Measurements from ENCODE around the gene FAM171A1.
"Not testable (repeated sequence)": the region's sequence is repeated elsewhere in the genome, so short reads cannot be mapped to it uniquely, and the experiment has no call there.

Gene FAM171A1

DNA sequence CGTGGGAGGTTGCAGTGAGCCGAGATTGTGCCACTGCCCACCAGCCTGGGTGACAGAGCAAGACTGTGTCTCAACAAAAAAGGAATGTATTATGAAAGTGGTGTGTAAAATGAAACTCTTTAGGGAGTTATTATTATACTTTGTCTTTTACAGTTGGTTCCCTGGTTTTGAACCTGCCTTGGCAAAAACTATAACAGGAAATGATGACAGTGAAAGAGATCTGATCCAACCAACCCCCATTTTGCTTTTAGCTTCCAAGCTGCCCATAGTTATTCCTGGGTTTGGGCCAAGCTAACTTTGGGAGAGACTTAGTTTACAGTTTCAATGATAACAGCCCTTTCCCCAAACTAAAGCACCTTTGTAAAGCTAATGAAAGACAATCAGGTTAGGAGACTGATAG is 168.4 kb downstream of the FAM171A1 start:
- no peak overlapping the region for H2BK15ac ChIP-seq (ENCODE audit: low read length)
- H2BK120ac ChIP-seq (ENCODE audit: low read depth, low read length): no peak overlapping the region
- no peak overlapping the region for H3K9ac ChIP-seq (ENCODE audit: low read depth, low read length, poor library complexity)
- H2AK5ac ChIP-seq (ENCODE audit: low read depth, low read length): no peak overlapping the region
- no peak overlapping the region for H2BK12ac ChIP-seq (ENCODE audit: low read length)
- no peak overlapping the region for H4K91ac ChIP-seq (ENCODE audit: low read depth, low read length, poor library complexity)
- no peak overlapping the region for H3K4me2 ChIP-seq (ENCODE audit: insufficient read depth, low read length, poor library complexity, severe bottlenecking)
- H3K9me3 ChIP-seq (replicated peaks in 1 of 2; ENCODE audit: control insufficient read depth in 2 of 2, insufficient read depth in 1 of 2, low read depth in 1 of 2, low read length in 2 of 2): no peaks in the 10 kb centered on the region
- H3K4me1 ChIP-seq (ENCODE audit: control insufficient read depth in 2 of 2, insufficient read depth in 1 of 2, low read depth in 1 of 2, low read length in 2 of 2): peaks cover 0 to 2% of the 10 kb centered on the region in 2 donors
- H3K27me3 ChIP-seq (ENCODE audit: control insufficient read depth in 3 of 3, insufficient read depth in 3 of 3, low read depth in 1 of 3, low read length in 3 of 3): no peaks in the 10 kb centered on the region
- no peak overlapping the region for H3K18ac ChIP-seq (ENCODE audit: low read length)
- H3K36me3 ChIP-seq (replicated peaks in 1 of 2; ENCODE audit: control insufficient read depth in 2 of 2, insufficient read depth in 2 of 2, low read length in 2 of 2): no peaks in the 10 kb centered on the region
- no peak overlapping the region for H3K27ac ChIP-seq (replicated peaks; ENCODE audit: low read length)
- no peak overlapping the region for H3K14ac ChIP-seq (ENCODE audit: low read length)
- H3K4ac ChIP-seq (ENCODE audit: low read length): no peak overlapping the region
- no peak overlapping the region for H3K23ac ChIP-seq (ENCODE audit: low read depth, low read length, poor library complexity)
- H3K79me1 ChIP-seq (ENCODE audit: low read depth, low read length): no peaks in the 10 kb centered on the region
- no CpG with 5 or more reads among the region's 2 CpGs for WGBS, 2 donors (ENCODE audit: extremely low coverage in 2 of 2, insufficient read length in 2 of 2, insufficient replicate concordance in 1 of 2)
- H2AFZ ChIP-seq (ENCODE audit: low read length): no peak overlapping the region
- DNase-seq (ENCODE audit: low spot score): no peak
- no peak overlapping the region for H3K4me3 ChIP-seq (ENCODE audit: low read length in 2 of 2)
- H2BK5ac ChIP-seq (ENCODE audit: low read length): no peak overlapping the region
- no peak overlapping the region for H4K8ac ChIP-seq (ENCODE audit: low read depth, low read length)

DNA sequence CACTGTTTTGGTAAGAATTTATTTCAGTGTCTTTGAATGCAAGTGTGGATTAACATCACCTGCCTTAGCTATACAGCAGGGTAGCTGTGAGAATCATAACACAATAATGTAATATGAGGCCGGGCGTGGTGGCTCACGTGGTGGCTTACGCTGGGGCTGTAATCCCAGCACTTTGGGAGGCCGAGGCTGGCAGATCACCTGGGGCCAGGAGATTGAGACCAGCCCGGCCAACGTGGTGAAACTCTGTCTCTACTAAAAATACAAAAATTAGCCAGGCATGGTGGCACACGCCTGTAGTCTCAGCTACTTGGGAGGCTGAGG is 168.8 kb downstream of the FAM171A1 start:
- not testable (repeated sequence) for H2AK5ac ChIP-seq (ENCODE audit: low read depth, low read length); H3K36me3 ChIP-seq (replicated peaks in 1 of 2; ENCODE audit: control insufficient read depth in 2 of 2, insufficient read depth in 2 of 2, low read length in 2 of 2); H2BK12ac ChIP-seq (ENCODE audit: low read length); H3K14ac ChIP-seq (ENCODE audit: low read length); H4K8ac ChIP-seq (ENCODE audit: low read depth, low read length); H3K27me3 ChIP-seq (ENCODE audit: control insufficient read depth in 3 of 3, insufficient read depth in 3 of 3, low read depth in 1 of 3, low read length in 3 of 3); H2BK15ac ChIP-seq (ENCODE audit: low read length); H2BK120ac ChIP-seq (ENCODE audit: low read depth, low read length); H3K27ac ChIP-seq (replicated peaks; ENCODE audit: low read length); H2AFZ ChIP-seq (ENCODE audit: low read length); H3K4me1 ChIP-seq (ENCODE audit: control insufficient read depth in 2 of 2, insufficient read depth in 1 of 2, low read depth in 1 of 2, low read length in 2 of 2); H3K79me1 ChIP-seq (ENCODE audit: low read depth, low read length); H3K4me2 ChIP-seq (ENCODE audit: insufficient read depth, low read length, poor library complexity, severe bottlenecking); H3K18ac ChIP-seq (ENCODE audit: low read length); H3K9me3 ChIP-seq (replicated peaks in 1 of 2; ENCODE audit: control insufficient read depth in 2 of 2, insufficient read depth in 1 of 2, low read depth in 1 of 2, low read length in 2 of 2); H3K23ac ChIP-seq (ENCODE audit: low read depth, low read length, poor library complexity); DNase-seq (ENCODE audit: low spot score); H3K4ac ChIP-seq (ENCODE audit: low read length); H2BK5ac ChIP-seq (ENCODE audit: low read length); H3K4me3 ChIP-seq (ENCODE audit: low read length in 2 of 2); H3K9ac ChIP-seq (ENCODE audit: low read depth, low read length, poor library complexity); H4K91ac ChIP-seq (ENCODE audit: low read depth, low read length, poor library complexity)
- WGBS, 2 donors (ENCODE audit: extremely low coverage in 2 of 2, insufficient read length in 2 of 2, insufficient replicate concordance in 1 of 2): no CpG with 5 or more reads among the region's 8 CpGs

DNA sequence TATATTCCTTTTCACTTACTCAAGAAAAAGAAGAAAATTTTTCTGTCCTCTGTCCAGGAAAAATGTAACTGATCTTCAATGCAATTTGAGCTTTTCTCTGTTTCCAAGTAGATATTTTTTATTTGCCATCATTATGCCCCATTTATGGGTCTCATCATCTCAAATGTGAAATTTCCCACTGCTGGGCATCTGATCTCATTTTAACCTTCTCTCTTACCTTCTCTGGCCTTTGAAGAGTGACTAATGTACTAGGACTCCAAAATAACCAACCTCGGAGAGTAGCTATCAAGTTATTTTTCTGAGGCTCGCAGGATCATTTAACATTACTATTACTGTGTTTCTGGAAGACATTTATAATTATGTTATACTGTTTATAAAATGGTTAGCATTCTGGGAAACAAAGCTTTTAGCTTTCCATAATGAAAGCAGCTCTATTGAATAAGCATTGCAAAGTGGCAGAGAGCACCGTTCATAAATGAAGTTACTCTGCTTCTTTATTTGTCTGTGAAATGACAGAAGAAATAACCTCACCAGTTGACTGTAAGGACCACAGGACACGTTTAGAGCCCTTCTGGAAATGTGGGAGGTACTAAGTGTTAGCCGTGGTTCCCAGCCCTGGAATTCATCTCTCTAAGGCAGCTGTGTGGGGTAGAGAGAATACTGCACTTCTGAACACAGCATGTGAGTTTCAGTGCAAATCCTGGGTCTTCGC is 169.3 kb downstream of the FAM171A1 start:
- Histone ChIP-seq H3K4me1 (ENCODE audit: control insufficient read depth in 2 of 2, insufficient read depth in 1 of 2, low read depth in 1 of 2, low read length in 2 of 2) (peaks cover 0 to 2% of the 10 kb centered on the region in 2 donors), H2BK12ac (ENCODE audit: low read length) (no peak overlapping the region), H2AFZ (ENCODE audit: low read length) (no peak overlapping the region)

DNA sequence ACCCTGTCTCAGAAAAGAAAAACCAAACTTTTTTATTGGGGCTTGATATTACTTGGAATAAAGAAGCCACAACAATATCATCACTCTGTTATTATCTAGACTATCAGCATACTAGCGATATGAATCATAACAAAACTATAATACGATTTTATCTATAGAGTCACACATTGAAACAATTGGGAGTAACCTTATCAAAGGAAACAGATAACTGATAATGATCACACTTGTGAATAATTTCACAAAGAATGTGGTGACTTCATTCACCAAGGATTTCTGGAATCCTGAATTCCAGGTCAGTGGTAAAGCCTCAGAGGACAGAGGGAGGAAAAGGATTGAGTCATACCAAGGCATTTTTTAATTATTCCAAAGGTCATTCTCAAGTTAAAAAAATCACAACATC is 170.5 kb downstream of the FAM171A1 start:
- H3K4me2 ChIP-seq (ENCODE audit: insufficient read depth, low read length, poor library complexity, severe bottlenecking): no peak overlapping the region
- H3K27ac ChIP-seq (replicated peaks; ENCODE audit: low read length): no peak overlapping the region
- H3K18ac ChIP-seq (ENCODE audit: low read length): no peak overlapping the region
- H2BK15ac ChIP-seq (ENCODE audit: low read length): no peak overlapping the region
- no peaks in the 10 kb centered on the region for H3K79me1 ChIP-seq (ENCODE audit: low read depth, low read length)
- no peaks in the 10 kb centered on the region for H3K27me3 ChIP-seq (ENCODE audit: control insufficient read depth in 3 of 3, insufficient read depth in 3 of 3, low read depth in 1 of 3, low read length in 3 of 3)
- no peak overlapping the region for H2AK5ac ChIP-seq (ENCODE audit: low read depth, low read length)
- H3K4me3 ChIP-seq (ENCODE audit: low read length in 2 of 2): no peak overlapping the region
- no peak overlapping the region for H2BK5ac ChIP-seq (ENCODE audit: low read length)
- H3K14ac ChIP-seq (ENCODE audit: low read length): no peak overlapping the region
- no peak for DNase-seq (ENCODE audit: low spot score)
- no peak overlapping the region for H4K8ac ChIP-seq (ENCODE audit: low read depth, low read length)
- peaks cover 0 to 2% of the 10 kb centered on the region in 2 donors for H3K4me1 ChIP-seq (ENCODE audit: control insufficient read depth in 2 of 2, insufficient read depth in 1 of 2, low read depth in 1 of 2, low read length in 2 of 2)
- no peak overlapping the region for H3K4ac ChIP-seq (ENCODE audit: low read length)
- no CpG with 5 or more reads among the region's 2 CpGs for WGBS, 2 donors (ENCODE audit: extremely low coverage in 2 of 2, insufficient read length in 2 of 2, insufficient replicate concordance in 1 of 2)
- H3K9ac ChIP-seq (ENCODE audit: low read depth, low read length, poor library complexity): no peak overlapping the region
- no peak overlapping the region for H4K91ac ChIP-seq (ENCODE audit: low read depth, low read length, poor library complexity)
- H3K23ac ChIP-seq (ENCODE audit: low read depth, low read length, poor library complexity): no peak overlapping the region
- no peak overlapping the region for H2AFZ ChIP-seq (ENCODE audit: low read length)
- no peaks in the 10 kb centered on the region for H3K9me3 ChIP-seq (replicated peaks in 1 of 2; ENCODE audit: control insufficient read depth in 2 of 2, insufficient read depth in 1 of 2, low read depth in 1 of 2, low read length in 2 of 2)
- H2BK120ac ChIP-seq (ENCODE audit: low read depth, low read length): no peak overlapping the region
- no peaks in the 10 kb centered on the region for H3K36me3 ChIP-seq (replicated peaks in 1 of 2; ENCODE audit: control insufficient read depth in 2 of 2, insufficient read depth in 2 of 2, low read length in 2 of 2)
- H2BK12ac ChIP-seq (ENCODE audit: low read length): no peak overlapping the region

More for the DNA sequence above, 169.3 kb downstream of the FAM171A1 start:
- Histone ChIP-seq H2AK5ac (ENCODE audit: low read depth, low read length) (no peak overlapping the region), H3K36me3 (replicated peaks in 1 of 2; ENCODE audit: control insufficient read depth in 2 of 2, insufficient read depth in 2 of 2, low read length in 2 of 2) (no peaks in the 10 kb centered on the region), H3K18ac (ENCODE audit: low read length) (no peak overlapping the region), H4K91ac (ENCODE audit: low read depth, low read length, poor library complexity) (no peak overlapping the region), H4K8ac (ENCODE audit: low read depth, low read length) (no peak overlapping the region), H3K27me3 (ENCODE audit: control insufficient read depth in 3 of 3, insufficient read depth in 3 of 3, low read depth in 1 of 3, low read length in 3 of 3) (no peaks in the 10 kb centered on the region), H3K27ac (replicated peaks; ENCODE audit: low read length) (no peak overlapping the region), H2BK5ac (ENCODE audit: low read length) (no peak overlapping the region), H2BK15ac (ENCODE audit: low read length) (no peak overlapping the region), H3K4me3 (ENCODE audit: low read length in 2 of 2) (no peak overlapping the region), H3K14ac (ENCODE audit: low read length) (no peak overlapping the region), H2BK120ac (ENCODE audit: low read depth, low read length) (no peak overlapping the region), H3K4me2 (ENCODE audit: insufficient read depth, low read length, poor library complexity, severe bottlenecking) (no peak overlapping the region), H3K9me3 (replicated peaks in 1 of 2; ENCODE audit: control insufficient read depth in 2 of 2, insufficient read depth in 1 of 2, low read depth in 1 of 2, low read length in 2 of 2) (no peaks in the 10 kb centered on the region), H3K9ac (ENCODE audit: low read depth, low read length, poor library complexity) (no peak overlapping the region), H3K23ac (ENCODE audit: low read depth, low read length, poor library complexity) (no peak overlapping the region), H3K4ac (ENCODE audit: low read length) (no peak overlapping the region), H3K79me1 (ENCODE audit: low read depth, low read length) (no peaks in the 10 kb centered on the region)
- WGBS, 2 donors (ENCODE audit: extremely low coverage in 2 of 2, insufficient read length in 2 of 2, insufficient replicate concordance in 1 of 2): no CpG with 5 or more reads among the region's 6 CpGs
- no peak for DNase-seq (ENCODE audit: low spot score)

Measured in neuronal stem cell (in vitro differentiated cells).